Transverse colon (tissue), 4 donors: ENCODE results near the gene TRMT10C.

ENCODE experiments used
- POLR2A ChIP-seq: fragments of 450-650 bp; IDR thresholded peaks from one replicate; pipeline ENCODE4 v1.6.1; 2016; ENCODE audit warnings: antibody characterized with exemption, mild to moderate bottlenecking, moderate library complexity
- POLR2AphosphoS5 ChIP-seq, 3 donors: sonication (generic); formaldehyde crosslinking; IDR thresholded peaks; one replicate each; pipeline ENCODE4 v1.6.1; 2016; ENCODE audit warnings: antibody characterized with exemption in 3 of 3
- TF ChIP-seq, protein P1 (sequence below), 5 experiments: fragments of 200-600 bp in 3 of 5; fragments of 450-650 bp in 2 of 5; sonication (generic) in 3 of 5; IDR thresholded peaks; 1 replicate in 2 of 5; 2 replicates in 3 of 5; pipeline ENCODE4 v1.5.1; 2016 to 2017; ENCODE audit warnings: antibody characterized with exemption in 5 of 5, inconsistent platforms in 3 of 5, mild to moderate bottlenecking in 2 of 5, moderate library complexity in 1 of 5

DNA sequence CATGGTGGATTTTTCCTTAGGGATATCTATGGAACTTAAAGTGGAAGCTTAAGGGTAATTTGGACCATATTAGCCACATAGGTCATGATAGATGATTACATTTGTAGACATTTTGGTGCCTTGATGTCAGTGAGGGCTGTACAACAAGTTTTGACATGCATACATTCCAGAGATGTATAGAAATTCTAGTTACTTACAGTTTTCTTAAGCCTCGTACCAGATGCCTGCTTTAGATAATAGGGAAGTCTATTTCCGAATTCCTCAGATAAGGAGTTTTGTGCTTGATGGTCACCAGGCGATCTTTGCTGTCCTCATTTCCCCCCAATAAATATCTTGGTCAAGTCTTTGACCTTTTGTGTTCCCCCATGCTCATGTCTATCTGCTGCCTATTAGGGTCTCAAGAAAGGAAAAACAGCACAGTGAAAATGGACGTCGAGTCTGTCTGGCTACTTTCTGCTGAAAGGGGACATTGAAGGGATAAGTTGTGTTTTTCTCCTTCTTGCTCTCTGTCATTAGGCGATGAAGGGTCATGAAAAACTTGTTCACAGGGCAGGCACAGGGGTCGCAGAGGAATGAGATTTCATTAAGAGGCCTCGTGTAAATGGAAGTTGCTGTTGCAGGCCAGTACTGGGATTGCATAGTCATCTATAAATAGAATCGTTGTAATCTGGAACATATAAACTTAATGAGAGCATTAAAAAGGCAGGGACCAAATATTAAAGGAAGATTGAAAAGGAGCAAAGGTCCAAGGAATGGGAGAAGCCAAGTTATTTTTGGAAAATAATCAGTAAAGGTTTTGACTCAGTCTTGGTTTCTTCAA is 28.7 kb upstream of the TRMT10C start:
- TF ChIP-seq, protein P1, sequence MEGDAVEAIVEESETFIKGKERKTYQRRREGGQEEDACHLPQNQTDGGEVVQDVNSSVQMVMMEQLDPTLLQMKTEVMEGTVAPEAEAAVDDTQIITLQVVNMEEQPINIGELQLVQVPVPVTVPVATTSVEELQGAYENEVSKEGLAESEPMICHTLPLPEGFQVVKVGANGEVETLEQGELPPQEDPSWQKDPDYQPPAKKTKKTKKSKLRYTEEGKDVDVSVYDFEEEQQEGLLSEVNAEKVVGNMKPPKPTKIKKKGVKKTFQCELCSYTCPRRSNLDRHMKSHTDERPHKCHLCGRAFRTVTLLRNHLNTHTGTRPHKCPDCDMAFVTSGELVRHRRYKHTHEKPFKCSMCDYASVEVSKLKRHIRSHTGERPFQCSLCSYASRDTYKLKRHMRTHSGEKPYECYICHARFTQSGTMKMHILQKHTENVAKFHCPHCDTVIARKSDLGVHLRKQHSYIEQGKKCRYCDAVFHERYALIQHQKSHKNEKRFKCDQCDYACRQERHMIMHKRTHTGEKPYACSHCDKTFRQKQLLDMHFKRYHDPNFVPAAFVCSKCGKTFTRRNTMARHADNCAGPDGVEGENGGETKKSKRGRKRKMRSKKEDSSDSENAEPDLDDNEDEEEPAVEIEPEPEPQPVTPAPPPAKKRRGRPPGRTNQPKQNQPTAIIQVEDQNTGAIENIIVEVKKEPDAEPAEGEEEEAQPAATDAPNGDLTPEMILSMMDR (IDR thresholded peaks at IDR 0.05) = no peak
- no peak for TF ChIP-seq POLR2A
- no peak for TF ChIP-seq POLR2AphosphoS5 (IDR thresholded peaks at IDR 0.05)
